Right hindlimb (tissue), 1 donor: ENCODE results near the gene KDM2B.
"Not testable (repeated sequence)": the region's sequence is repeated elsewhere in the genome, so short reads cannot be mapped to it uniquely, and the experiment has no call there.

ENCODE experiments used
- DNase-seq: peaks from one replicate; pipeline ENCODE4 v3.0.0-alpha.2; 2018

KDM2B gene

DNA sequence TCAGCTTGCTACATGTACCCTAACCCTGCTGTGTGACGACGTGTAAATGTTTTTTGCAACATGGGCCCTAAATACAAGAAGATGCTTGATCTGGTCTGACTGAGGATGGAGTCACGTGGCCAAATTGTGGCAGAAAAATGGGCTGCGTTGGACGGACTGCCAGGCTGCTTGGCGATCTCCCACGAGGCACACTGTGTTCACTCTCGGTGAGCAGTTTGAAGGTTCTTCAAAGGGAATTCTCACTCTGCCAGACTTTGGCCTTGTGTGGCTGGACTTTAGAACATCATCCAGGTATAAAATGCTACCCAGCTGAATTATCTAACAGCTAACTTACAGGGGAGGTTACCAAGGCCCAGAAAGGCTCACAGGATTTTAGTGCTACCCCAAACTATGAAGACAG, 85.1 kb downstream of the KDM2B start:
- no peak for DNase-seq

- no peak for DNase-seq
Observed at GRCh38 chr12:121494093-121494787, 86.6 kb downstream of the KDM2B start.

DNA sequence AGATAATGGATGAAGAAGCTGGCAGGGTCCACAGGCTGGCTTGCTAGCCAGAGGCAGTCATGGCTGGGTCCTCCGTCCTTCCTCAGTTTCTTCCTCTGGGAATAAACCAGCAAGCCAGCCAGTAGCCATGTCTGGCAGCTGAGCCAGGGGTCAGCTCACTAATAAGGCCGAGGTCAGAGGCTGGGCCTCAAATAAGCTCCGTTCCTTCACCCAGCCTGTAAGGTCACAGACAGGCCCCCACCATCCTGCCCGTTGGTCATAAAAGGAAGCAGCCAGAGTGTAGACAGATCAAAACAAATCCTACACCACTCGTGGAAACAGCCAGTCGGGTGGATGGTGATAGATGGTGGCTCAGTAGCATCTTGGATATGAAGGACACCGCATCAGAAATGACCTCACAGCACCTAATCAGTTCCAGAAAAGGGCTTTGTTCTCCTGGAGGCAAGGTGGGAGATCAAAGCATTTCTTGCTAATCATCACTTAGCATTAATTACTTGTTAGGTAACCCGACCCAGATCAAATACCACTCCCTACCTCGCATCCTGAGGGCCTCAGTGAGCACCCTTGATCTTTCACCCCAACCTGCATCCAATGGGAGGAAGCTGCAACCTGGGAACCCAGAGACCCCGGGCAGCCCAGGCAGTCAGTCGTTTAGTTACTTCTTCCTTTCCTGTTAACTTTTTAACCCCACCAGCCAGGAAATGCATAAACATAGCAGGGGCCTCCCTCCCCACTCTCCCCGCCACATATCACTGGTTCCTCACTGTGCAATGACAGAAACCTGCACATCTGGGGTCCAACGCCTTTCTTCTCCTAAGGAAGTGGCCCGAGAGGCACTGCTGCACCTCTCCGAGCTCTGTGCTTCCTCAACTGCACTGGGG, 90.2 kb downstream of the KDM2B start:
- no peak for DNase-seq

DNA sequence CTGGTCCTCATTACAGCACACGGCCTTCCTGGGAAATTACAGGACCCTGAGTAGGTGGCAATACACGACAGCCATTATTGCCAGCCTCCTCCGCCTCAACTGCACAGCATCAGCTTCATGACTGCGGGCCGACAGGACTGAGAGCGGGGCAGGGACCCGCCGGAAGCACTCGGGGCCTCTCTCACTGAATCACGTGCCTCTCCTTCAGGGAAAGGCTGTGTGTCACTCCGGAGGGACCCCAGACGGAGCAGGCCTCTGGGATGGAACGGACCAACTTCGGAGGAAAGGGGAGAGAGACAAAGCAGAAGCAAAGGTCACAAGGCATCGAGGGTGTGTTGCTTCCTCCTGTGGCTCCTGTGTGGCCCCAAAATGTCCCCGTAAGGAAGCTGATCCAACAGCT, 90.9 kb downstream of the KDM2B start:
- DNase-seq, result no peak

DNA sequence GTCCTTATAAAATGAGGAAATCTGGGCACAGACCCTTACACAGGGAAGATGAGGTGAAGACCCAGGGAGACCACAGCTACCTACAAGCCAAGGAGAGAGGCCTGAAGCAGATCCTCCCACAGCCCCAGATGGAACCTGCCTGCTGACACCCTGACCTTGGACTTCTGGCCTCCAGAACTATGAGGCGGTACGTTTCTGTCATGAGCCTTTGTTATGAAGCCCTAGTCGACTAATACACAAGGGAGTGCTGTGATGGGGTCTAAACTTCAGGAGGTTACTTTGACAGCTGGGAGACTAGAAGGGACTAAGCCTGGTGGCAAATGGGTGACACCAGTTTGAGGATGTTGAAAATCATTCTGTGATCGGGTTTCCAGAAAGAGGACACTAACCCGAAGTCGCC, 95.9 kb downstream of the KDM2B start:
- DNase-seq, result no peak

DNA sequence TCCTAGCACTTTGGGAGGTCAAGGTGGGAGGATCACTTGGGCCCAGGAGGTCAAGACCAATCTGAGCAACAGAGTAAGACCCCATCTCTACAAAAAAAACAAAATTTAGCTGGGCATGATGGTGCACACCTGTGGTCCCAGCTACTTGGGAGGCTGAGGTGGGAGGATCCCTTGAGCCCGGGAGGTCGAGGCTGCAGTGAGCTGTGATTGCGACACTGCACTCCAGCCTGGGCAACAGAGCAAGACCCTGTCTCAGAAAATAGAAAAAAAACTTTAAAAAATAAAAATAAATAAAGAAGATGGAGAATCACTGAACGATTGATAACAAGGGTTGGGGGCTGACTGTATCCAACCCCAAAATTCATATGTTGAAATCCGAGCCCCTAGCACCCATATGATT, 96.3 kb downstream of the KDM2B start:
- DNase-seq, result not testable (repeated sequence)

DNA sequence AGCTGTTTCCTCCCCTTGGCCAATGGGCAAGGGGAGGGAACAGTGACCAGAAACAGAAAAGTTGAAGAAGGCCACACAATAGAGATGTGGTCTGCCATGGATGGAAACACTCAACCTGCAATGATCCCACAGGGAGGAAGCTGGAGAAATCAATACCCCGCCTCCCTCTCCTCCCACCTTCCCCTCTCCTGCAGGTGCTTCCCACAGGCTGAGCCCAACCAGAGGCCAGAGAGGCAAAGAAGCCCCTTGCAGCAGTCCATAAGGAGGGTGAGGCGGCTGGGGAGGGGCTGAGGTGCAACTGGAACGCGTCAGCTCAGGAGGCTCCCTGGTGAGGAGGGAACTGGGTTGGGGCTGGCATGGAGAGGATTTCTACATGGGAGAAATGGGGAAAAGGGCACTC, 96.9 kb downstream of the KDM2B start:
- no peak for DNase-seq

DNA sequence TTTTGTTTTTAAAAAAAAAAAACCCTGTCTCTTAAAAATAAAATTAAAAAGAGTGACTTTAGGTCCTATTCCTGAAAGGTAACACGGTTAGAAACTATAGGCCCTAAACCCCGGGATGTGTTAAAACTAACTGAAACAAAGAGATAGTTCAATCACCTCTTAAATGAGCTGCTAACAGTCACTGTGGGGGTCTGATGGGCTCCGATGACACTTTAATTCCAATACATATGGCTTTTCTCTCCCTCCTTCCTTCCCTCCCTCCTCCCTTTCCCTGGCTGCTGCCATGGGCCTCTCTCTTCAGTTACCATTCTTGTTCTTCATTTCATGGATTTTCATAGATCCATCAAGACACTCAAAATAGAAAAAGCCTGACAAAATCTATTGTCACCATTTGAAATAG, 104.3 kb downstream of the KDM2B start:
- DNase-seq, result no peak

- no peak for DNase-seq
Observed at GRCh38 chr12:121475279-121475678, 105.5 kb downstream of the KDM2B start.

GRCh38 chr12:121472150-121472905, 108.5 kb downstream of the KDM2B start:
- DNase-seq, result no peak

- DNase-seq, result no peak
Observed at GRCh38 chr12:121470751-121471150, 110.1 kb downstream of the KDM2B start.

- no peak for DNase-seq
Observed at GRCh38 chr12:121468499-121468801, 112.4 kb downstream of the KDM2B start.

DNA sequence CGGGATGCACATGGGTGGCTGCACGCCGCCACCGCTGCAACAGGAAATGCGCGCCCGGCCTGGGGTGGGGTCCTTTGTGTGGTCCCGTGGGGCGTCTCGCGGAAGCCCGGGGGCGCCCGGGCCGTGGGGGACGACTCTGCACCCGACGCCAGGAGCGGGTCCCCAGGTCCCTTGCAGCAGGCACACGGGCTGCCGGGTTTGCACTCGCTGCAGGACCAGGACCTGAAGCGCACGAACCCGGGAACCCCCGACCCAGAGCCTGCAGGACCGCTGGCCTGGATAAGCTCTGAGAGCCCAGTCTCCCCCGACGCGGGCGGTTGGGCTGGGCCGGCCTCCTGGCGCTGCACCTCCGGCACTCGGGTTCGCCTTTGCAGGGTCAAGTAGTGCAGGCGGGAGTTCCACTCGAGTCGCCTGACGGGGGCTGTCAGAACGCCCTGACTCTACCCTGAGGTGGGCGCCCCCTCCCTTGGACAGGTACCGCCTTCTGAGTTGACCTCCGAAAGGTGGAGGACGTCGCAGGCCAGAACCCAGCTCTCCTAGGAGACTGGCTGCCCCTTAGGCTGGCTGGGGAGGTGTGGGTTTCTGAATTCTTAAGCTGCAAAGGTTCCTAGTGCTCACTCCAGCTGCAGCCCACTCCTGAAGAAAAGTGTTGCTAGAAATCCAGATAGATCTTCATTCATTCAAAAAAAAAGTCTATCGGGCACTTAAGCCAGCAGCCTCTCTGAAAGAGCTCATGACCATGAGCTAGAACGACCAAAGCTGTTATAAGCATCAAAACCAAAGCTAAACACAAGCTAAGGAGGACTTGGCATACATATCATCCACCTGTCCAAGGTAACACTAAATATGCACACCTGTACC, 113.0 kb downstream of the KDM2B start:
- DNase-seq, result no peak

DNA sequence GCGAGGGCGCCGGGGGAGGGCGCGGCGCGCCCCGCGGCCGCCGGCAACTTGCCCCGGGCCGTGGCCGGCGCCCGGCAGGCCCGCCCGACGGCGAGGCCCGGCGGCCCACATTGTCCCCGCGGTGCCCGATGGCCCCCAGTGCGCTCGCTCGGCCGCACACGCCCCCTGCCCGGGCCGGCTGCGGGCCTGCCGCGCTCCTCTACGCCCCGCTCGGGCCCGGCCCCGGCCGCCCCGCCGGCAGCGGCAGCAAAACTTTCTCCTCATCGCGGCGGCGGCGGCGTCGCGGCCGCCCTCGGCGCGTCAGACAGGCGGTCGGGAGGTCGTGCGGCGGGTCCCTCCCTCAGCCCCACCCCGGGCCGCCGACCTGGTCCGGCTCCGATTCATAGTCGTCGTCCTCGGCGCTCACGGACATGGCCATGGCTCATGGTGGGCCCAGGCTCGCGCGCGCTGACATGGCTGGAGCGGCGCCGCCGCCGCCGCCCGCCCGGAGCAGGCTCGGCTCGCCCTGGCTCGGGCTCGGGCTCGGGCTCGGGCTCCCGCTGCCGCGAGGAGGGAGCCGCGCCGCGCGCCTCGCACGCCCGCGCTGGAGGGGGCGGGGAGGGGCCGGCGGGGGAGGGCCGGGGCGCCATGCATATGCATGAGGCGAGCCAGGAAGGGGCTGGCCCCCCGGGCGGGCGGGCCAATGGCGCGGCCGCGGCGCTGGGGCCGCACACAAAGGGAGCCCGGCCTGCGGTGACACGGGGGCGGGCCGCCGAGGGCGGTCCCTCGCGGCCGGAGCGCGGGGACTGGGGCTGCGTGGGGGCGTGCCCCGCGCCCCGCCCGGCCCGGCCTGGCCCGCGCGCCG, 113.8 kb downstream of the KDM2B start:
- DNase-seq, result peak; percentile 94

DNA sequence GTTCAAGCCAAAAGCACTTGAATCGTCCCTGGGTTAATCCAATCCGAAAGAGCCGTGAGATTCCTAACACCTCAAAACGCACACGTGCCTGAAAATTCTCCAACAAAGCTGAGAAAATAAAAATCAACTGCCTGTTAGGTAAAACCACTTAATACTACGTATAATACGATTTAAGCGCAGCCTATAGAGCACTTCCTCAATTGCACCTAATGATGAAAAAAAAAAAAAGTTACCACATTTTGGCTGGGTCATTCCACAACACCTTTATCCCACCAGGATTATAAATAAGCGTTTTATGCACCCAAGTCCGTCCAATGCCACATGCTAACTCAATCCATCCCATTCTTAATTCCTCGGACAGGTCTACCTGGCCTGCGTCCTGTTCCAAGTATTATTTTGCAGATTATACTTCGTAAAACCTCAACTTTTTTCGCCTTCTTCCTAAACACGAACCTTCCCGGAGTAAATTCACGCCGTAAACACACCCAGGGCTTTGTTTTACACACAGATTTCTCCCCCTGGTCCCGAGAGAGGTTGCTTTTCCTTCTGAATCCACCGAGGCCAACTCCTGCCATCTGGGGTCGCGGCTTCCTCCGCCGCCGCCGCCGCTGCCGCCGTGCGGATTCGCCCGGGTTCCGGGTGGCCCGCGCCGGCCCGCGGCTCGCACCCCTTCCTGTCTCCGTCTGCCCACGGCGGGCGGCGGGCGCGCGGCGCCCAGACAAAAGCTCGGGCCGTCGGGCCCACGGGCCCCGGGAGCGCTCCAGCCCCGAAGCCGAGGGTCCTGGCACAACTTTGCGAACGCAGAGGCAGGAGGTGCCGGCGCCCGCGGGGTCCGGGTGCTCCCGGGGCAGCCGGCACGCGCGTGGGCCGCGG, 114.7 kb downstream of the KDM2B start:
- DNase-seq, result no peak

GRCh38 chr12:121464331-121464730, 116.5 kb downstream of the KDM2B start:
- DNase-seq, result no peak

DNA sequence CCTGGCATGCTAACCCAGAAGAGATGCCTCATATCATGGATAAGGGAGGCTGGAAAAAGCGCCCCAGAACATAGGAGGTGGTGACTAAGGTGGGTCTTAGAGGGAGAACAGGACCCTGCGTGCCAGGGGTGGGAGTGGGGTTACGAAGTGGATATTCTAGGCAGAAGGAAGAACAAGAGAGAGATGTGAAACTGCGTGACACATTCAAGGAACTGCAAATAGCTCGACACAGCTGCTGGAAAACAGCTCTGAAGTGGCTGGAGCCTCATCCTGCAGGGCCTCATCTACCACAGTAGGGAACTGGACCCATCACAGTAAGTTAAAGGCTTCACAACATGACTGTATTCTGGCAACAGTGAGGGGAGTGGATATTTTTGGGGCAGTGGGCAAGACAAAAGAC, 119.8 kb downstream of the KDM2B start:
- DNase-seq, result no peak

DNA sequence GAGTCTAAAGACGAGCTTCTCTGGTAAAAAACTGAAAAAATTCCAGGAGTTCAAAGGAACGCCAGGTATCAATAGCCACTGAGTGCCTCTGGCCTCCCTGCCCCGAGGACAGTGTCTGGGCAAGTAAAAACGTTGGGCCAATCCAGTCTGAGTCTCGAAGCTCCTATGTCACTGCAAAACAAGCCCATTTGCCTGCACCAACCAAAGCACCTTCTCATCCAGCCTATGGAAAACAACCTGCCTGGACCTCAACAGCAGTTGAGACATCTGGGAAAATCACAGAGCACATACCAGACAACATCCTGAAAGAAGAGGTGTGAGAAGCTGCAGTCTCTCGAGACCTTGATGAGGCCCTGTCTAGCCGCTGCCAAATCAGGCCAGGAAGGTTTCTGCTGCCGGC, 124.3 kb downstream of the KDM2B start:
- DNase-seq, result no peak

DNA sequence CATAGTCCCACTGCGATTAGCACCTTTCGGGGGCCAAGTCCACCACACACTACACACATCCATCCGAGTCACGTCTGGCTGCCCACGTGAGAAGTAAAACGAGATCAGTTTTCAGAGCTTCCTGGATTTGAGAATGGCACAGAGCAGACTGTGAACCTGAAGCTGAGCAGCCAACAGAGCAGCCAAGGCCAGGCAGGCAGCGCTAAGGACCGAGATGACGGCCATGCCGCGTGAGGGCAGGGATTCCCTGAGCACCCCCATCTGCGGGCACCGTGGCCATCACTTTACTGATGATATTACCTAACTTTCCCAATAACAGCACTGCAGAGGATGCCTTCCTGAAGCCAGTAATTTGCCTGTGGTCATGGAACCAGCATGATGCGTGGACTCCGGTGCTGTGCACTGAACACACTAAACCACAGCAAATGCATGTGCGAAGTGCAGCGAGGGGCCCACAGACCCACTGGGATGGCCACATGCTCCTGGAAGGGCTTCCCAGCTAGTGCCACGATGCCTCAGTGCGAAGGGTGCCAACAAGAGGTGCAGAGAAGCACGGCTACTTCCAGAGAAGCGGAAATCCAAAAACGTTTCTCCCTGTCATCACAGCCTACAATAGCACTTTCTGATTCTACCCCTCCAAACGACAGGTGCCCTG, 124.9 kb downstream of the KDM2B start:
- no peak for DNase-seq

GRCh38 chr12:121454921-121455320, 125.9 kb downstream of the KDM2B start:
- no peak for DNase-seq
